Panc1 (cell line): ENCODE results near the gene MEGF6. TPM values are rescaled to one million over a fixed set of nuclear protein-coding genes. Genes with fewer than 3 reads are reported as not detected.

ENCODE experiments used
- ATAC-seq: fragments of 200-7000 bp; cut with Tn5 transposase; 2 replicates; pipeline ENCODE4 v1.9.1; 2020; ENCODE audit warnings: mild to moderate bottlenecking, moderate library complexity
- BruUV-seq: library from RNA; stranded (reverse); fragments of 400-500 nt; replicated peaks from 2 replicates; lab custom pipeline; 2021; lab: Mats Ljungman, UMichigan
- CTCF ChIA-PET: fragments of 300-600 bp; sonication (Branson Sonifier 250); formaldehyde crosslinking; loops from one replicate; lab custom pipeline; 2022; ENCODE audit warnings: antibody characterized with exemption; lab: Charles Lee
- POLR2A ChIA-PET: fragments of 300-600 bp; sonication (Branson Sonifier 250); formaldehyde crosslinking; loops from one replicate; lab custom pipeline; 2022; ENCODE audit warnings: antibody characterized with exemption; lab: Charles Lee
- DNase-seq: peaks from one replicate; pipeline ENCODE4 v3.0.0-alpha.2; 2010; ENCODE audit warnings: low read depth, low spot score
- H3K27ac ChIP-seq: 2 replicates; pipeline ENCODE4 v1.5.1; 2011; ENCODE audit warnings: mild to moderate bottlenecking, low read length, inconsistent platforms
- H3K27me3 ChIP-seq: fragments of 200-500 bp; sonication (Bioruptor generic); 2 replicates; pipeline ENCODE4 v1.6.0; 2014; ENCODE audit warnings: low read length, inconsistent platforms; ENCODE audit not compliant: control insufficient read depth, insufficient read depth
- H3K36me3 ChIP-seq: fragments of 200-500 bp; sonication (Bioruptor generic); 2 replicates; pipeline ENCODE4 v1.5.1; 2014; ENCODE audit warnings: inconsistent platforms, mild to moderate bottlenecking, low read length, moderate library complexity; ENCODE audit not compliant: control insufficient read depth, insufficient read depth
- H3K4me1 ChIP-seq: 2 replicates; pipeline ENCODE4 v1.5.1; 2011; ENCODE audit warnings: inconsistent platforms, mild to moderate bottlenecking, low read length, moderate library complexity; ENCODE audit not compliant: control insufficient read depth, insufficient read depth
- H3K4me3 ChIP-seq, 2 experiments: 2 replicates each; pipeline ENCODE4 v1.5.1; 2011 to 2012; ENCODE audit warnings: low read depth in 2 of 2, low read length in 2 of 2, mild to moderate bottlenecking in 2 of 2, inconsistent platforms in 1 of 2, moderate library complexity in 1 of 2
- H3K9me3 ChIP-seq: fragments of 200-500 bp; sonication (Bioruptor generic); 2 replicates; pipeline ENCODE4 v1.5.1; 2014; ENCODE audit warnings: low read depth, mild to moderate bottlenecking, inconsistent platforms, low read length, moderate library complexity; ENCODE audit not compliant: control insufficient read depth, insufficient read depth
- CTCF ChIP-seq: fragments of 450-650 bp; IDR thresholded peaks from 2 replicates; pipeline ENCODE4 v1.5.1; 2017; ENCODE audit warnings: mild to moderate bottlenecking
- POLR2AphosphoS5 ChIP-seq: IDR thresholded peaks from 2 replicates; pipeline ENCODE4 v1.6.1; 2012; ENCODE audit warnings: mild to moderate bottlenecking, low read depth, low read length, moderate library complexity
- REST ChIP-seq, 2 experiments: IDR thresholded peaks; 2 replicates each; pipeline ENCODE4 v1.6.1; 2011 to 2012; ENCODE audit warnings: low read depth in 2 of 2, control low read depth in 1 of 2, low read length in 1 of 2, mild to moderate bottlenecking in 1 of 2, moderate library complexity in 1 of 2; ENCODE audit not compliant: insufficient read depth in 1 of 2
- SIN3A ChIP-seq: IDR thresholded peaks from 2 replicates; pipeline ENCODE4 v1.6.1; 2012; ENCODE audit warnings: low read depth, mild to moderate bottlenecking, low read length, moderate library complexity, borderline replicate concordance; ENCODE audit not compliant: insufficient read depth
- TCF7L2 ChIP-seq: IDR thresholded peaks from 2 replicates; pipeline ENCODE4 v1.6.1; 2011; ENCODE audit warnings: mild to moderate bottlenecking, low read depth, low read length, inconsistent platforms
- in situ Hi-C: cut with HindIII; loops from 2 replicates; pipeline ENCODE4 v1.10.0; 2016; ENCODE audit warnings: low sequenced_read_pairs, low pct_unique_long_range_greater_than_20kb
- intact Hi-C: fragments of 100-400 bp; cut with micrococcal nuclease; formaldehyde crosslinking; loops from one replicate; pipeline ENCODE4 v1.10.0; 2022; ENCODE audit not compliant: unreplicated experiment
- total RNA-seq: library from RNA; stranded (reverse); gene quantifications from one replicate; pipeline ENCODE4 v1.2.1, GENCODE V29; 2021; ENCODE audit not compliant: unreplicated experiment

Gene MEGF6
- total RNA-seq, 1 experiment from 2014 or later = 32.6 TPM

- H3K27me3 ChIP-seq = no peaks in the 10 kb centered on the region
- no TSS peak for BruUV-seq
- H3K27ac ChIP-seq = no peak overlapping the region
- H3K4me1 ChIP-seq = 0 out of 2 replicates have a peak, but pooled peaks cover 4% of the 10 kb centered on the region
- TF ChIP-seq REST (IDR thresholded peaks at IDR 0.05; ENCODE audit: insufficient read depth in 1 of 2, low read depth in 2 of 2, low read length in 1 of 2) = no peak
- no peak for TF ChIP-seq SIN3A
- TF ChIP-seq TCF7L2 = no peak
- no peak for TF ChIP-seq CTCF
- TF ChIP-seq POLR2AphosphoS5 = no peak
- CTCF ChIA-PET = interaction anchor here (0.6 kb wide), 1 partner anchor 12 kb away, joined by 4 read pairs; no protein-coding TSS in a partner anchor
- POLR2A ChIA-PET = no interaction called here
- in situ Hi-C loops (no loop called here), intact Hi-C loops (no loop called here)
- DNase-seq (no peak), ATAC-seq (no peak)
- H3K36me3 ChIP-seq = no peaks in the 10 kb centered on the region
- no peak overlapping the region for H3K4me3 ChIP-seq
- H3K9me3 ChIP-seq = no peaks in the 10 kb centered on the region
Measured at GRCh38 chr1:3464649-3465025, 146.7 kb downstream of the MEGF6 start.

DNA sequence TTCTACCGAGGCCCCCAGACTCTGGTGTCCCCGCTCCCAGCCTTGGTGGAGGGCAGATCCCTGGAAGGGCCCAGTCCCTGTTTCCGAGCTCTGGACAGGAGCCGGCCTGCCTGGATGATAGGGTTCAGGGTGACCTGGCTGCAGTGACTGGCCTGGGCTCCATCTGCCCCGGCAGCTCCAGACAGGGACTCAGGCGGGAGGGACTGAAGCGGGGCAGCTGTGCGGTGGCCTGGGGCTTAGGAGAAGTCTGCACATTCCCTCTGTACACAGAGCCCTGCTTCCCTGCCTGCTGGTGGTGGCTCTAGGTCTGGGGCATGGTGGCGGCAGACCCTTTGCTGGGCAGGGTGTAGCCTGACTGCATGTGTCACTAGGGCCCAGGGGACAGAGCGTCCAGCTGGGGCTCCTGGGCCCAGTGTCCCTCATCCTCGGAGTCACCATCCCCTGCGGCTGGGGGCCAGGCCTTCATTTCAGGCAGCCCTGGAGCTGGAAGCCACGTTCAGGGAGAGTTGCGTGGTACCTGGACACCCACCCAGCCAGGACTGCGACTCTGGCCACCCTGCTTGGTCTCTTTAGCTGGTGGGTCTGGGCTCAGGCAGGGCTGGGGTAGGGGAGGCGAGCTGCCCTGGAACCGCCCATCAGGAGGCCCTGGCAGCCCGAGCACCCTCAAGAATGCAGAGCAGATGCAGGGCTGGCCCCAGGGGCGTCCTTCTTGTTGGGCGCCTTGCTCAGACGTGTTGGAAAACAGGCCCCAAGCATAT lies 147.2 kb downstream of the MEGF6 start:
- DNase-seq (no peak), ATAC-seq (no peak)
- intact Hi-C loops (no loop called here), in situ Hi-C loops (no loop called here)
- no peak overlapping the region for H3K27ac ChIP-seq
- TF ChIP-seq REST (IDR thresholded peaks at IDR 0.05; ENCODE audit: insufficient read depth in 1 of 2, low read depth in 2 of 2, low read length in 1 of 2) (no peak), CTCF (no peak), TCF7L2 (no peak), SIN3A (no peak), POLR2AphosphoS5 (no peak)
- POLR2A ChIA-PET = no interaction called here
- H3K4me3 ChIP-seq = no peak overlapping the region
- H3K27me3 ChIP-seq = no peaks in the 10 kb centered on the region
- no peaks in the 10 kb centered on the region for H3K9me3 ChIP-seq
- BruUV-seq = no TSS peak
- CTCF ChIA-PET = interaction anchor here (0.7 kb wide), 1 partner anchor 18 kb away, joined by 3 read pairs; no protein-coding TSS in a partner anchor
- no peaks in the 10 kb centered on the region for H3K36me3 ChIP-seq
- H3K4me1 ChIP-seq = 0 out of 2 replicates have a peak, but pooled peaks cover 4% of the 10 kb centered on the region
